H9 (cell line): ENCODE measurements around the gene KMT2B. TPM values are rescaled to one million over a fixed set of nuclear protein-coding genes. Genes with fewer than 3 reads are reported as not detected.

Source experiments
- DNase-seq: peaks from one replicate; pipeline ENCODE4 v3.0.0-alpha.2; 2017
- H2AFZ ChIP-seq: one replicate; pipeline ENCODE4 v1.6.1; 2013; ENCODE audit warnings: mild to moderate bottlenecking, low read length, control low read depth, moderate library complexity
- H2AK5ac ChIP-seq: 2 replicates; pipeline ENCODE4 v1.6.1; 2013; ENCODE audit warnings: low read length, control low read depth, mixed read lengths; ENCODE audit not compliant: insufficient read length
- H2BK120ac ChIP-seq: one replicate; pipeline ENCODE4 v1.6.1; 2013; ENCODE audit warnings: low read depth, mild to moderate bottlenecking, low read length, control low read depth, inconsistent platforms; ENCODE audit not compliant: poor library complexity, severe bottlenecking
- H2BK12ac ChIP-seq: 2 replicates; pipeline ENCODE4 v1.6.1; 2013; ENCODE audit warnings: low read length, control low read depth, mixed read lengths, low read depth; ENCODE audit not compliant: insufficient read length
- H2BK15ac ChIP-seq: 2 replicates; pipeline ENCODE4 v1.6.1; 2013; ENCODE audit warnings: low read depth, low read length, control low read depth
- H2BK20ac ChIP-seq: one replicate; pipeline ENCODE4 v1.6.1; 2013; ENCODE audit warnings: low read depth, mild to moderate bottlenecking, low read length, control low read depth, inconsistent platforms; ENCODE audit not compliant: poor library complexity, severe bottlenecking
- H2BK5ac ChIP-seq: 2 replicates; pipeline ENCODE4 v1.6.1; 2013; ENCODE audit warnings: low read length, control low read depth, mixed read lengths; ENCODE audit not compliant: insufficient read length
- H3K14ac ChIP-seq: 2 replicates; pipeline ENCODE4 v1.6.1; 2013; ENCODE audit warnings: low read length, control low read depth; ENCODE audit not compliant: insufficient read depth
- H3K18ac ChIP-seq: 2 replicates; pipeline ENCODE4 v1.6.1; 2013; ENCODE audit warnings: low read depth, mild to moderate bottlenecking, mixed read lengths, low read length, control low read depth; ENCODE audit not compliant: insufficient read length
- H3K23ac ChIP-seq: 2 replicates; pipeline ENCODE4 v1.6.1; 2013; ENCODE audit warnings: low read length, control low read depth, mixed read lengths, low read depth; ENCODE audit not compliant: insufficient read length
- H3K23me2 ChIP-seq: 2 replicates; pipeline ENCODE4 v1.6.1; 2013; ENCODE audit warnings: low read depth, mild to moderate bottlenecking, mixed read lengths, low read length, control low read depth; ENCODE audit not compliant: insufficient read length, poor library complexity, severe bottlenecking
- H3K27ac ChIP-seq: 2 replicates; pipeline ENCODE4 v1.5.1; 2013; ENCODE audit warnings: low read length, control low read depth, mixed read lengths, low read depth; ENCODE audit not compliant: insufficient read length
- H3K27me3 ChIP-seq: 2 replicates; pipeline ENCODE4 v1.6.1; 2013; ENCODE audit warnings: low read length, control low read depth, inconsistent platforms; ENCODE audit not compliant: insufficient read depth
- H3K4ac ChIP-seq: 2 replicates; pipeline ENCODE4 v1.6.1; 2013; ENCODE audit warnings: low read depth, mild to moderate bottlenecking, control low read depth, inconsistent platforms, low read length, moderate library complexity
- H3K4me1 ChIP-seq: 2 replicates; pipeline ENCODE4 v1.6.1; 2013; ENCODE audit warnings: low read length, control low read depth, inconsistent platforms; ENCODE audit not compliant: insufficient read depth
- H3K4me2 ChIP-seq: 2 replicates; pipeline ENCODE4 v1.6.1; 2013; ENCODE audit warnings: low read length, control low read depth, mixed read lengths; ENCODE audit not compliant: insufficient read length, insufficient read depth
- H3K56ac ChIP-seq: 2 replicates; pipeline ENCODE4 v1.6.1; 2013; ENCODE audit warnings: low read depth, mild to moderate bottlenecking, mixed read lengths, low read length, control low read depth; ENCODE audit not compliant: insufficient read length
- H3K79me1 ChIP-seq: 2 replicates; pipeline ENCODE4 v1.6.1; 2013; ENCODE audit warnings: low read depth, mild to moderate bottlenecking, moderate library complexity, low read length, control low read depth, inconsistent platforms; ENCODE audit not compliant: insufficient read depth, poor library complexity, severe bottlenecking
- H3K79me2 ChIP-seq: 2 replicates; pipeline ENCODE4 v1.6.1; 2013; ENCODE audit warnings: low read length, control low read depth, inconsistent platforms; ENCODE audit not compliant: insufficient read depth
- H3K9ac ChIP-seq: 2 replicates; pipeline ENCODE4 v1.6.1; 2013; ENCODE audit warnings: low read length, control low read depth, mixed read lengths; ENCODE audit not compliant: insufficient read length; ENCODE audit errors: extremely low read depth
- H3K9me3 ChIP-seq: one replicate; pipeline ENCODE4 v1.6.1; 2013; ENCODE audit warnings: low read depth, low read length, inconsistent platforms; ENCODE audit not compliant: control insufficient read depth
- H3T11ph ChIP-seq: one replicate; pipeline ENCODE4 v1.6.1; 2013; ENCODE audit warnings: mild to moderate bottlenecking, low read length, control low read depth, inconsistent platforms
- H4K20me1 ChIP-seq: one replicate; pipeline ENCODE4 v1.6.1; 2013; ENCODE audit not compliant: control insufficient read depth, insufficient read length, insufficient read depth
- H4K5ac ChIP-seq: 2 replicates; pipeline ENCODE4 v1.6.1; 2013; ENCODE audit warnings: low read depth, mild to moderate bottlenecking, mixed read lengths, low read length, control low read depth; ENCODE audit not compliant: insufficient read length
- H4K8ac ChIP-seq: replicated peaks from 2 replicates; pipeline ENCODE4 v1.6.1; 2013; ENCODE audit warnings: low read length, control low read depth, mixed read lengths, low read depth; ENCODE audit not compliant: insufficient read length
- H4K91ac ChIP-seq: 2 replicates; pipeline ENCODE4 v1.6.1; 2013; ENCODE audit warnings: low read depth, mild to moderate bottlenecking, moderate library complexity, mixed read lengths, low read length, control low read depth; ENCODE audit not compliant: insufficient read length
- H3K27ac Mint-ChIP-seq, 3 experiments: 2 replicates in 2 of 3; 3 replicates in 1 of 3; pipeline ENCODE4 v1.8.0; 2020 to 2021; ENCODE audit warnings: mixed read lengths in 3 of 3, mild to moderate bottlenecking in 1 of 3, moderate library complexity in 1 of 3
- H3K27me3 Mint-ChIP-seq: 2 replicates; pipeline ENCODE4 v1.8.0; 2021; ENCODE audit warnings: low read depth, mild to moderate bottlenecking, moderate library complexity, mixed read lengths
- H3K36me3 Mint-ChIP-seq, 3 experiments: 2 replicates in 2 of 3; 3 replicates in 1 of 3; pipeline ENCODE4 v1.8.0; 2020 to 2021; ENCODE audit warnings: low read depth in 3 of 3, mixed read lengths in 3 of 3; ENCODE audit not compliant: insufficient read depth in 1 of 3
- H3K4me1 Mint-ChIP-seq, 2 experiments: 2 replicates each; pipeline ENCODE4 v1.8.0; 2020; ENCODE audit warnings: mixed read lengths in 2 of 2
- H3K4me3 Mint-ChIP-seq, 2 experiments: 2 replicates in 1 of 2; 3 replicates in 1 of 2; pipeline ENCODE4 v1.8.0; 2020 to 2021; ENCODE audit warnings: mild to moderate bottlenecking in 2 of 2, mixed read lengths in 2 of 2, moderate library complexity in 1 of 2
- H3K9me3 Mint-ChIP-seq, 2 experiments: 2 replicates in 1 of 2; 3 replicates in 1 of 2; pipeline ENCODE4 v1.8.0; 2020; ENCODE audit warnings: mild to moderate bottlenecking in 2 of 2, mixed read lengths in 2 of 2, moderate library complexity in 1 of 2
- whole genome bisulfite sequencing: extraction: QIAGEN DNeasy Blood & Tissue Kit; methylation state at CpG from one replicate; pipeline ENCODE4 v1.1.7; 2013; ENCODE audit warnings: missing lambda C conversion rate, low lambda C conversion rate, mixed read lengths; ENCODE audit not compliant: insufficient read length; ENCODE audit errors: extremely low coverage; 5-methylcytosine and 5-hydroxymethylcytosine counted together
- total RNA-seq: library from RNA; stranded (reverse); gene quantifications from 2 replicates; pipeline ENCODE4 v1.2.1, GENCODE V29; 2021
- TF ChIP-seq, protein P1 (sequence below): fragments of 200-600 bp; sonication (generic); conservative IDR thresholded peaks from 3 replicates; pipeline ENCODE4 v1.8.0; 2021; ENCODE audit warnings: antibody characterized with exemption, mild to moderate bottlenecking

KMT2B gene
- total RNA-seq, 1 experiment from 2014 or later, result 47.7 TPM

DNA sequence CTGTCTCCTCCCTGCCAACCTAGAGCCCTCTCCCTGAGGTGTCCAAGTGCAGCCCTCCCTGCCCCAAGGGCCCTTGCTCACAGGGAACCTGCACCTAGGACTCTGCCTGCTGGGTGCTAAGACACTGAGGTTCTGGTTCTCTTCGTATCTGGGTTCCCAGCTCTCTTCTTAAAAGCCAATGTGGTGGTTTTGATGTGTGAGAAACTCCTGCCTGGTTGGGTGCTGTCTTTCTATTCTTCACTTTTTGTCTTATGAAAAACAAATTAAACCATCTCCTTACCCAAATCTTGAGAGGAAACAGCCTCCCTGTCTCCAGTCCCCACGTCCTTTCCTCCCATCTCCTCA lies 4.3 kb upstream of the KMT2B start:
- DNase-seq, result no peak
- H3K4me2 ChIP-seq, result no peak overlapping the region

More for the DNA sequence above, 4.3 kb upstream of the KMT2B start:
- H3K79me1 ChIP-seq, result no peaks in the 10 kb centered on the region
- Mint-ChIP-seq H3K27ac (peak overlapping the region in 1 of 3 experiments; percentile 66; a peak in 1 of 7 replicates), H3K36me3 (peaks cover 0 to 8% (median 6%) of the 10 kb centered on the region in 3 experiments; a peak in 5 of 7 replicates), H3K4me3 (no peak overlapping the region; a peak in 1 of 5 replicates), H3K4me1 (peaks cover 42 to 43% of the 10 kb centered on the region in 2 experiments), H3K27me3 (no peaks in the 10 kb centered on the region; the same call in 1 of the 2 replicates), H3K9me3 (no peaks in the 10 kb centered on the region; a peak in 1 of 5 replicates)
- no peaks in the 10 kb centered on the region for H3K27me3 ChIP-seq
- H2BK12ac ChIP-seq, result no peak overlapping the region
- H3T11ph ChIP-seq, result no peak overlapping the region
- H3K4me1 ChIP-seq, result peaks cover 10% of the 10 kb centered on the region; the same call in 1 of the 2 replicates
- H3K56ac ChIP-seq, result no peak overlapping the region
- no peak overlapping the region for H2AFZ ChIP-seq
- H3K79me2 ChIP-seq, result peaks cover 1% of the 10 kb centered on the region; the same call in 1 of the 2 replicates
- no peak overlapping the region for H3K23ac ChIP-seq
- no peak overlapping the region for H2BK5ac ChIP-seq
- TF ChIP-seq, protein P1, sequence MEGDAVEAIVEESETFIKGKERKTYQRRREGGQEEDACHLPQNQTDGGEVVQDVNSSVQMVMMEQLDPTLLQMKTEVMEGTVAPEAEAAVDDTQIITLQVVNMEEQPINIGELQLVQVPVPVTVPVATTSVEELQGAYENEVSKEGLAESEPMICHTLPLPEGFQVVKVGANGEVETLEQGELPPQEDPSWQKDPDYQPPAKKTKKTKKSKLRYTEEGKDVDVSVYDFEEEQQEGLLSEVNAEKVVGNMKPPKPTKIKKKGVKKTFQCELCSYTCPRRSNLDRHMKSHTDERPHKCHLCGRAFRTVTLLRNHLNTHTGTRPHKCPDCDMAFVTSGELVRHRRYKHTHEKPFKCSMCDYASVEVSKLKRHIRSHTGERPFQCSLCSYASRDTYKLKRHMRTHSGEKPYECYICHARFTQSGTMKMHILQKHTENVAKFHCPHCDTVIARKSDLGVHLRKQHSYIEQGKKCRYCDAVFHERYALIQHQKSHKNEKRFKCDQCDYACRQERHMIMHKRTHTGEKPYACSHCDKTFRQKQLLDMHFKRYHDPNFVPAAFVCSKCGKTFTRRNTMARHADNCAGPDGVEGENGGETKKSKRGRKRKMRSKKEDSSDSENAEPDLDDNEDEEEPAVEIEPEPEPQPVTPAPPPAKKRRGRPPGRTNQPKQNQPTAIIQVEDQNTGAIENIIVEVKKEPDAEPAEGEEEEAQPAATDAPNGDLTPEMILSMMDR, result no peak
- H2BK15ac ChIP-seq, result no peak overlapping the region
- WGBS, result no CpG with 5 or more reads among the region's 2 CpGs
- H3K9me3 ChIP-seq, result no peaks in the 10 kb centered on the region
- no peak overlapping the region for H3K9ac ChIP-seq
- H3K14ac ChIP-seq, result no peak overlapping the region; the same call in 1 of the 2 replicates
- no peak overlapping the region for H3K27ac ChIP-seq
- no peak overlapping the region for H2BK120ac ChIP-seq
- no peak overlapping the region for H4K91ac ChIP-seq
- H4K5ac ChIP-seq, result no peak overlapping the region
- H4K20me1 ChIP-seq, result no peaks in the 10 kb centered on the region
- H3K18ac ChIP-seq, result no peak overlapping the region
- no peak overlapping the region for H4K8ac ChIP-seq
- no peak overlapping the region for H3K4ac ChIP-seq
- H2AK5ac ChIP-seq, result no peak overlapping the region
- H2BK20ac ChIP-seq, result no peak overlapping the region
- peaks cover 13% of the 10 kb centered on the region for H3K23me2 ChIP-seq
